Stimulated activated CD8-positive, alpha-beta memory T cell treated with anti-CD3 and anti-CD28 coated beads, Interleukin-2, amount 100 ng/mL, for 48 hours (primary cell): Measurements from ENCODE around the gene GRB7.

Source experiments
- DNase-seq, 2 donors: peaks; one replicate each; pipeline ENCODE4 v3.0.0-alpha.2; 2020; ENCODE audit warnings: low read depth in 2 of 2

GRB7 gene

GRCh38 chr17:39772987-39773934 lies 35.5 kb downstream of the GRB7 start:
- no peak for DNase-seq

- no peak for DNase-seq
Measured at GRCh38 chr17:39774047-39774446, 36.3 kb downstream of the GRB7 start.

GRCh38 chr17:39775031-39775430 lies 37.3 kb downstream of the GRB7 start:
- no peak for DNase-seq

- DNase-seq, result no peak
Measured at GRCh38 chr17:39776252-39776651, 38.5 kb downstream of the GRB7 start.

GRCh38 chr17:39777534-39778365 lies 40.0 kb downstream of the GRB7 start:
- DNase-seq, result no peak

GRCh38 chr17:39781031-39781860 lies 43.5 kb downstream of the GRB7 start:
- no peak for DNase-seq

GRCh38 chr17:39781861-39782213 lies 44.1 kb downstream of the GRB7 start:
- DNase-seq, result no peak

- no peak for DNase-seq
Measured at GRCh38 chr17:39782481-39782880, 44.7 kb downstream of the GRB7 start.

GRCh38 chr17:39782980-39783379 lies 45.2 kb downstream of the GRB7 start:
- no peak for DNase-seq

- no peak for DNase-seq
Measured at GRCh38 chr17:39787041-39787440, 49.3 kb downstream of the GRB7 start.

- DNase-seq, result no peak
Measured at GRCh38 chr17:39787743-39788484, 50.2 kb downstream of the GRB7 start.

GRCh38 chr17:39791111-39791992 lies 53.6 kb downstream of the GRB7 start:
- no peak for DNase-seq

- no peak for DNase-seq
Measured at GRCh38 chr17:39792526-39793221, 54.9 kb downstream of the GRB7 start.

GRCh38 chr17:39793301-39793872 lies 55.6 kb downstream of the GRB7 start:
- no peak for DNase-seq

GRCh38 chr17:39794249-39794970 lies 56.7 kb downstream of the GRB7 start:
- no peak for DNase-seq
